Measurements from ENCODE around the gene BRD7. TPM values are rescaled to one million over a fixed set of nuclear protein-coding genes. Genes with fewer than 3 reads are reported as not detected.
A peak's percentile ranks its signal among the peaks of the same experiment; 100 is the strongest.

Gene BRD7
- total RNA-seq, 1 experiment from 2014 or later = 40.0 TPM

DNA sequence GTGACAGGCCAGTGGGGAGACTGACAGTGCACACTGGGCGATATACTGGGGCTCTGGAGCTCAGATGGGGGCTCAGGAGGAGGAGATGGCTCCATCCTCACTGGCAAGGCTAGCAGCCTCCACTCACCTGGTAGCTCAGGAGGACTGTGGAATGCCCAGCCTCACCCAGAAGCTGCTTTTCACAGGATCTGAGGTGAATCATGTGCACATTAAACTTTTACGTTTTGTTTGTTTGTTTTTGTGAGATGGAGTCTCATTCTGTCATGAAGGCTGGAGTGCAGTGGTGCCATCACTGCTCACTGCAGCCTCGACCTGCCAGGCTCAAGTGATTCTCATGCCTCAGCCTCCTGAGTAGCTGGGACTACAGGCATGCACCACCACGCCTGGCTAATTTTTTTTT, 73.8 kb downstream of the BRD7 start:
- BruUV-seq (replicated peaks) = no TSS peak
- no peak overlapping the region for H3K4me3 ChIP-seq (ENCODE audit: low read length)
- H3F3A ChIP-seq (ENCODE audit: low read length, unreplicated experiment) = no peaks in the 10 kb centered on the region
- no peaks in the 10 kb centered on the region for H4K20me1 ChIP-seq (ENCODE audit: low read length)
- no peaks in the 10 kb centered on the region for H3K4me1 ChIP-seq (ENCODE audit: insufficient read depth, low read length)
- H3K9me2 ChIP-seq (replicated peaks; ENCODE audit: low read length) = no peaks in the 10 kb centered on the region
- no peaks in the 10 kb centered on the region for H3K36me3 ChIP-seq (ENCODE audit: low read depth, low read length)
- intact Hi-C loops (cut with micrococcal nuclease) = no loop called here
- no peak overlapping the region for H3K9ac ChIP-seq (ENCODE audit: low read length)
- no peak overlapping the region for H3K27ac ChIP-seq (ENCODE audit: low read length)
- H2AFZ ChIP-seq (ENCODE audit: low read length) = no peak overlapping the region
- POLR2A ChIA-PET (ENCODE audit: unreplicated experiment) = no interaction called here
- CTCF ChIA-PET = no interaction called here
- peak; percentile 62 for ATAC-seq
- TF ChIP-seq EZH2phosphoT487 (IDR thresholded peaks at IDR 0.05; ENCODE audit: borderline replicate concordance, low read length) (no peak), EZH2 (IDR thresholded peaks at IDR 0.05; ENCODE audit: low read length, unreplicated experiment) (no peak)
- TF ChIP-seq, protein P1, sequence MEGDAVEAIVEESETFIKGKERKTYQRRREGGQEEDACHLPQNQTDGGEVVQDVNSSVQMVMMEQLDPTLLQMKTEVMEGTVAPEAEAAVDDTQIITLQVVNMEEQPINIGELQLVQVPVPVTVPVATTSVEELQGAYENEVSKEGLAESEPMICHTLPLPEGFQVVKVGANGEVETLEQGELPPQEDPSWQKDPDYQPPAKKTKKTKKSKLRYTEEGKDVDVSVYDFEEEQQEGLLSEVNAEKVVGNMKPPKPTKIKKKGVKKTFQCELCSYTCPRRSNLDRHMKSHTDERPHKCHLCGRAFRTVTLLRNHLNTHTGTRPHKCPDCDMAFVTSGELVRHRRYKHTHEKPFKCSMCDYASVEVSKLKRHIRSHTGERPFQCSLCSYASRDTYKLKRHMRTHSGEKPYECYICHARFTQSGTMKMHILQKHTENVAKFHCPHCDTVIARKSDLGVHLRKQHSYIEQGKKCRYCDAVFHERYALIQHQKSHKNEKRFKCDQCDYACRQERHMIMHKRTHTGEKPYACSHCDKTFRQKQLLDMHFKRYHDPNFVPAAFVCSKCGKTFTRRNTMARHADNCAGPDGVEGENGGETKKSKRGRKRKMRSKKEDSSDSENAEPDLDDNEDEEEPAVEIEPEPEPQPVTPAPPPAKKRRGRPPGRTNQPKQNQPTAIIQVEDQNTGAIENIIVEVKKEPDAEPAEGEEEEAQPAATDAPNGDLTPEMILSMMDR (conservative IDR thresholded peaks at IDR 0.05; ENCODE audit: low read depth, low read length) = no peak
- no peaks in the 10 kb centered on the region for H3K27me3 ChIP-seq (ENCODE audit: low read length)
- no peaks in the 10 kb centered on the region for H3K79me2 ChIP-seq (ENCODE audit: low read length)
- peak; percentile 8 for DNase-seq
- H3K9me3 ChIP-seq (ENCODE audit: low read length) = no peaks in the 10 kb centered on the region
- H3K4me2 ChIP-seq (ENCODE audit: low read length) = no peak overlapping the region

DNA sequence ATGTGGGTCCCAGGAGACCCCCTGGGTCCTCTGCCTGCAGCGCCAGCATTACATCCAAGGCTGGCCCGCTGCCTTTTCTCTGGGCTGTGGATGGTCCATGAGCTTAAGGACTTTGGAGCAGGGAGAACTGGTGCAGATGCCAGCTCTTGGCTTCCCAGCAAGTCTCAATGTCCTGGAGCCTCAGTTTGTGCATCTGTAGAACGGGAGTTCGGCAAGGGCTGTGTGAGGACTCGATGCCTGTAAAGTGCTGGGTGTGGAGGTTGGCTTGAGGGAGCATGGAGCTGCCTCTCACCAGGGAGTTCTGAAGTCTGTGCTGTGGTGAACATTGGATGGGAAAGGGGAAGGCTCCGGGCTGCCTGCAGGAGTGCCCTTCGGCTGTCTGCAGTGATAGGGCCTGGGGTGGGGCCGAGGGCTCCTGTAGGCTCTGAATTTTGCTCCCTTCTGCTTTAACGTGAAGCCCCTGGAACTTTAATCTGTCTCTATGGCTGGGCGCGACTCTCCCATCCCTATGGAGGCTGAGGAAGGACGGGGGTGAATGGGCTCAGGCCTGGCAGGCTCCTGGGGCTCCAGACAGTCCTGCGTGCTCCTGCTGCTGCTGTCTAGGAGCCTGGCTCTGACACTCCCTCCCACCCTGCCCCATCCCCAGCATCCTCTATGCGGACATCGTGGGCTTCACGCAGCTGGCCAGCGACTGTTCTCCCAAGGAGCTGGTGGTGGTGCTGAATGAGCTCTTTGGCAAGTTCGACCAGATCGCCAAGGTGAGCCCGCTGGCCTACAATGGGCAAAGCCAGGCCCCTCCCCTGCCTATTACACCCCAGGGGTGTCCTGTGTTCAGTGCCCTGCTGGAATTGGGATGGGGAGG, 74.6 kb downstream of the BRD7 start:
- POLR2A ChIA-PET (ENCODE audit: unreplicated experiment) = no interaction called here
- no peak overlapping the region for H3K4me2 ChIP-seq (ENCODE audit: low read length)

More for the DNA sequence above, 74.6 kb downstream of the BRD7 start:
- Histone ChIP-seq H2AFZ (ENCODE audit: low read length) (no peak overlapping the region), H3K27ac (ENCODE audit: low read length) (no peak overlapping the region), H3F3A (ENCODE audit: low read length, unreplicated experiment) (no peaks in the 10 kb centered on the region), H4K20me1 (ENCODE audit: low read length) (no peaks in the 10 kb centered on the region), H3K9me2 (replicated peaks; ENCODE audit: low read length) (no peaks in the 10 kb centered on the region), H3K27me3 (ENCODE audit: low read length) (no peaks in the 10 kb centered on the region), H3K9me3 (ENCODE audit: low read length) (no peaks in the 10 kb centered on the region), H3K4me3 (ENCODE audit: low read length) (no peak overlapping the region), H3K4me1 (ENCODE audit: insufficient read depth, low read length) (no peaks in the 10 kb centered on the region), H3K9ac (ENCODE audit: low read length) (no peak overlapping the region), H3K79me2 (ENCODE audit: low read length) (no peaks in the 10 kb centered on the region), H3K36me3 (ENCODE audit: low read depth, low read length) (no peaks in the 10 kb centered on the region)
- intact Hi-C loops (cut with micrococcal nuclease) = no loop called here
- BruUV-seq (replicated peaks) = no TSS peak
- DNase-seq = no peak
- CTCF ChIA-PET = interaction anchor here (0.6 kb wide), 1 partner anchor 12 kb away, joined by 3 read pairs; no protein-coding TSS in a partner anchor
- no peak for ATAC-seq
- TF ChIP-seq EZH2 (IDR thresholded peaks at IDR 0.05; ENCODE audit: low read length, unreplicated experiment) (no peak), EZH2phosphoT487 (IDR thresholded peaks at IDR 0.05; ENCODE audit: borderline replicate concordance, low read length) (no peak)
- TF ChIP-seq, protein P1 (conservative IDR thresholded peaks at IDR 0.05; ENCODE audit: low read depth, low read length) = no peak

Measured in PC-3 (cell line).